ENCODE results near the gene ASPHD2.

The ASPHD2 gene

GRCh38 chr22:26470807-26471206 lies 41.7 kb downstream of the ASPHD2 start:
- no peak for DNase-seq (ENCODE audit: low read depth in 1 of 2, low spot score in 1 of 2)
- no peaks in the 10 kb centered on the region for H3K27me3 ChIP-seq (ENCODE audit: insufficient read depth, poor library complexity, severe bottlenecking)
- no peak overlapping the region for H3K4me3 ChIP-seq (replicated peaks; ENCODE audit: insufficient read depth, low read length)
- TF ChIP-seq SPI1 (IDR thresholded peaks at IDR 0.05; ENCODE audit: borderline replicate concordance, low read depth) (no peak), POLR2AphosphoS5 (IDR thresholded peaks at IDR 0.05; ENCODE audit: low read depth) (no peak), GABPA (IDR thresholded peaks at IDR 0.05; ENCODE audit: low read depth) (no peak), CTCF (IDR thresholded peaks at IDR 0.05; ENCODE audit: insufficient read depth, low read length) (no peak)
- no peak overlapping the region for H3K27ac ChIP-seq (replicated peaks)

GRCh38 chr22:26471522-26471921 lies 42.5 kb downstream of the ASPHD2 start:
- Histone ChIP-seq H3K27me3 (ENCODE audit: insufficient read depth, poor library complexity, severe bottlenecking) (no peaks in the 10 kb centered on the region), H3K27ac (replicated peaks) (no peak overlapping the region), H3K4me3 (replicated peaks; ENCODE audit: insufficient read depth, low read length) (no peak overlapping the region)
- TF ChIP-seq REST (IDR thresholded peaks at IDR 0.05; ENCODE audit: insufficient replicate concordance, low read depth) (no peak), CTCF (IDR thresholded peaks at IDR 0.05; ENCODE audit: insufficient read depth, low read length) (no peak), SPI1 (IDR thresholded peaks at IDR 0.05; ENCODE audit: borderline replicate concordance, low read depth) (no peak), GABPA (IDR thresholded peaks at IDR 0.05; ENCODE audit: low read depth) (no peak), POLR2AphosphoS5 (IDR thresholded peaks at IDR 0.05; ENCODE audit: low read depth) (no peak)
- DNase-seq (ENCODE audit: low read depth in 1 of 2, low spot score in 1 of 2): no peak

GRCh38 chr22:26474682-26475081 lies 45.6 kb downstream of the ASPHD2 start:
- H3K4me3 ChIP-seq (replicated peaks; ENCODE audit: insufficient read depth, low read length): no peak overlapping the region
- no peak for DNase-seq (ENCODE audit: low read depth in 1 of 2, low spot score in 1 of 2)
- TF ChIP-seq POLR2AphosphoS5 (IDR thresholded peaks at IDR 0.05; ENCODE audit: low read depth): no peak
- no peaks in the 10 kb centered on the region for H3K27me3 ChIP-seq (ENCODE audit: insufficient read depth, poor library complexity, severe bottlenecking)
- H3K27ac ChIP-seq (replicated peaks): peak overlapping the region; percentile 26; the same call in 1 of the 2 replicates

- H3K4me3 ChIP-seq (replicated peaks; ENCODE audit: insufficient read depth, low read length): no peak overlapping the region
- DNase-seq (ENCODE audit: low read depth in 1 of 2, low spot score in 1 of 2): peak; percentile 61 to 74
Measured at GRCh38 chr22:26476705-26477340, 47.8 kb downstream of the ASPHD2 start.

More at GRCh38 chr22:26476705-26477340, 47.8 kb downstream of the ASPHD2 start:
- no peaks in the 10 kb centered on the region for H3K27me3 ChIP-seq (ENCODE audit: insufficient read depth, poor library complexity, severe bottlenecking)
- TF ChIP-seq CTCF (IDR thresholded peaks at IDR 0.05; ENCODE audit: insufficient read depth, low read length) (no peak), GABPA (IDR thresholded peaks at IDR 0.05; ENCODE audit: low read depth) (no peak), POLR2AphosphoS5 (IDR thresholded peaks at IDR 0.05; ENCODE audit: low read depth) (0 out of 2 replicates have a peak, but pooled peaks have one; percentile 22), REST (IDR thresholded peaks at IDR 0.05; ENCODE audit: insufficient replicate concordance, low read depth) (peak; percentile 26), SPI1 (IDR thresholded peaks at IDR 0.05; ENCODE audit: borderline replicate concordance, low read depth) (0 out of 2 replicates have a peak, but pooled peaks have one; percentile 12)
- peak overlapping the region; percentile 29 for H3K27ac ChIP-seq (replicated peaks)
